Measurements from ENCODE around the gene PDS5A.
"Not testable (repeated sequence)": the region's sequence is repeated elsewhere in the genome, so short reads cannot be mapped to it uniquely, and the experiment has no call there.

PDS5A gene, protein sequence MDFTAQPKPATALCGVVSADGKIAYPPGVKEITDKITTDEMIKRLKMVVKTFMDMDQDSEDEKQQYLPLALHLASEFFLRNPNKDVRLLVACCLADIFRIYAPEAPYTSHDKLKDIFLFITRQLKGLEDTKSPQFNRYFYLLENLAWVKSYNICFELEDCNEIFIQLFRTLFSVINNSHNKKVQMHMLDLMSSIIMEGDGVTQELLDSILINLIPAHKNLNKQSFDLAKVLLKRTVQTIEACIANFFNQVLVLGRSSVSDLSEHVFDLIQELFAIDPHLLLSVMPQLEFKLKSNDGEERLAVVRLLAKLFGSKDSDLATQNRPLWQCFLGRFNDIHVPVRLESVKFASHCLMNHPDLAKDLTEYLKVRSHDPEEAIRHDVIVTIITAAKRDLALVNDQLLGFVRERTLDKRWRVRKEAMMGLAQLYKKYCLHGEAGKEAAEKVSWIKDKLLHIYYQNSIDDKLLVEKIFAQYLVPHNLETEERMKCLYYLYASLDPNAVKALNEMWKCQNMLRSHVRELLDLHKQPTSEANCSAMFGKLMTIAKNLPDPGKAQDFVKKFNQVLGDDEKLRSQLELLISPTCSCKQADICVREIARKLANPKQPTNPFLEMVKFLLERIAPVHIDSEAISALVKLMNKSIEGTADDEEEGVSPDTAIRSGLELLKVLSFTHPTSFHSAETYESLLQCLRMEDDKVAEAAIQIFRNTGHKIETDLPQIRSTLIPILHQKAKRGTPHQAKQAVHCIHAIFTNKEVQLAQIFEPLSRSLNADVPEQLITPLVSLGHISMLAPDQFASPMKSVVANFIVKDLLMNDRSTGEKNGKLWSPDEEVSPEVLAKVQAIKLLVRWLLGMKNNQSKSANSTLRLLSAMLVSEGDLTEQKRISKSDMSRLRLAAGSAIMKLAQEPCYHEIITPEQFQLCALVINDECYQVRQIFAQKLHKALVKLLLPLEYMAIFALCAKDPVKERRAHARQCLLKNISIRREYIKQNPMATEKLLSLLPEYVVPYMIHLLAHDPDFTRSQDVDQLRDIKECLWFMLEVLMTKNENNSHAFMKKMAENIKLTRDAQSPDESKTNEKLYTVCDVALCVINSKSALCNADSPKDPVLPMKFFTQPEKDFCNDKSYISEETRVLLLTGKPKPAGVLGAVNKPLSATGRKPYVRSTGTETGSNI (N-terminal part only)

DNA sequence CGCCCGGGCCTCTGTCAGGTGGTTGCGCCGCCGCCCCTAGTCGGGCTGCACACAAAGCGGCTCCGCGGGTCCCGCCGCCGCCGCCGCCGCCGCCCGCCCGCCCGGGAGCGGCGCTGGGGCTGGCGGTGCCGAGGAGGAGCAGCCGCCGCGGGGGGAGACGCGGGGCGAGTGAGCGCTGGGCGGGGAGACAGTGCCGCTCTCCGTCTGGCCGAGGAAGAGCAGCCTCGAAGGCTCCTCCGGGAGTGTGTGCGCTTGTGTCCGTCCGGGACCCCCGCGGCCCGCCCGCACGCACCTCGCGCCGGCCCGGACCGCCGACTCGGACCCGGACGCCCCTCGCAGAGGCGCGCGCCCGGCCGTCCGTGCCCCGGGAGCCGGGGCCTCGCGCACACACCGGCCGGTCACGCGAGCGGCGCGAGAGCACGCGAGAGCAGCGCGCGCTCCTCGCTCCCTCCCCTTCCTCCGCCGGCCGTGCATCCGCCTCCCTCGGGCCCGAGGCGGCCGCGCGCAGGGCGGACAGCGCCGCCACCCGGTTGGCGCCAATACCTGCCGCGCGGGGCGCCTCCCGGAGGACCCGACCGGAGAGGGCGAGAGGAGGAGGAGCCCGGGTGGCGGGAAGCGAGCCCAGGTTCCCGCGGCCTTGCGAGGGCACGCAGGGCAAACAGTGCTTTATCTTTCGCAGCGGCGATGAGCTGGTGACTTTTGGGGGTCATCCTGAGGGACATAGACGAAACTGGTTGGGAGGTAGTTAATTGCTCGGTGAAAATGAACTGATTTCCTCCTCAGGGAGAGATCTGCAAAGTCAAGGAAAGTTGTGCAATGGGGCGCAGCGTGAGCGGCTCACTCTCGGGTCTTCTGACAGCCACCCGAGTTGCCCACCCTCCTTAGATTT is at the start of gene PDS5A:
PDS5A (minus strand) TSS at position 423 of the 889 bp plus-strand sequence. CDS start 1,334 bp downstream, outside the sequence.
- Histone ChIP-seq H3K4me1 (ENCODE audit: control insufficient read depth in 5 of 5, insufficient read depth in 5 of 5, low read length in 5 of 5) (peaks cover 0 to 24% (median 17%) of the 10 kb centered on the region in 5 donors), H3K27ac (ENCODE audit: low read depth, low read length) (peak within 1 kb of the TSS; percentile 96), H3K9ac (ENCODE audit: low read length in 5 of 5) (peak within 1 kb of the TSS; percentile 75 to 99 (median 99)), H3K27me3 (ENCODE audit: control insufficient read depth in 5 of 5, insufficient read depth in 4 of 5, low read length in 5 of 5) (no peaks in the 10 kb centered on the region), H3K4me3 (ENCODE audit: low read depth in 1 of 5, low read length in 5 of 5) (peak within 1 kb of the TSS; percentile 76 to 91 (median 87)), H3K9me3 (ENCODE audit: control insufficient read depth in 5 of 5, low read length in 5 of 5) (no peaks in the 10 kb centered on the region), H3K36me3 (ENCODE audit: control insufficient read depth in 5 of 5, insufficient read depth in 5 of 5, low read length in 5 of 5) (peaks cover 0 to 22% (median 12%) of the 10 kb centered on the region in 5 donors)

DNA sequence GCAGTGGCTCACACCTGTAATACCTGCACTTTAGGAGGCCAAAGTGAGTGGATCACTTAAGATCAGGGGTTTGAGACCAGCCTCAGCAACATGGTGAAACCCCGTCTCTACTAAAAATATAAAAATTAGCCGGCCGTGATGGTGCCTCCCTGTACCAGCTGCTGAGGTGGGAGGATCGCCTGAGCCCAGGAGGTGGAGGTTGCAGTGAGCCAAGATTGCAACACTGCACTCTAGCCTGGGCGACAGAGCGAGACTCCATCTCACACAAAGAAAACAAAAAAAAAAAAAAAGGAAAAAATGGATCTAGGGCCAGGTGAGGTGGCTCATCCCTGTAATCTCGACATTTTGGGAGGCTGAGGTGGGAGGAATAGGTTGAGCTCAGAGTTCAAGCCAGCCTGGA is 46.3 kb upstream of the PDS5A start:
- not testable (repeated sequence) for H3K36me3 ChIP-seq (ENCODE audit: control insufficient read depth in 5 of 5, insufficient read depth in 5 of 5, low read length in 5 of 5); H3K27me3 ChIP-seq (ENCODE audit: control insufficient read depth in 5 of 5, insufficient read depth in 4 of 5, low read length in 5 of 5); H3K4me3 ChIP-seq (ENCODE audit: low read depth in 1 of 5, low read length in 5 of 5); H3K9me3 ChIP-seq (ENCODE audit: control insufficient read depth in 5 of 5, low read length in 5 of 5); H3K9ac ChIP-seq (ENCODE audit: low read length in 5 of 5); H3K27ac ChIP-seq (ENCODE audit: low read depth, low read length); H3K4me1 ChIP-seq (ENCODE audit: control insufficient read depth in 5 of 5, insufficient read depth in 5 of 5, low read length in 5 of 5)

DNA sequence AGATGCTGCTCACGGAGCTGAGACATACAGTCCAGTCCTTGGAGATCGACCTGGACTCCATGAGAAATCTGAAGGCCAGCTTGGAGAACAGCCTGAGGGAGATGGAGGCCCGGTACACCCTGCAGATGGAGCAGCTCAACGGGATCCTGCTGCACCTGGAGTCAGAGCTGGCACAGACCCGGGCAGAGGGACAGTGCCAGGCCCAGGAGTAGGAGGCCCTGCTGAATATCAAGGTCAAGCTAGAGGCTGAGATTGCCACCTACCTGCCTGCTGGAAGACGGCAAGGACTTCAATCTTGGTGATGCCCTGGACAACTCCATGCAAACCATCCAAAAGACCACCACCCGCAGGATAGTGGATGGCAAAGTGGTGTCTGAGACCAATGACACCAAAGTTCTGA is 43.4 kb upstream of the PDS5A start:
- H3K9me3 ChIP-seq (ENCODE audit: control insufficient read depth in 5 of 5, low read length in 5 of 5); H3K27ac ChIP-seq (ENCODE audit: low read depth, low read length); H3K4me1 ChIP-seq (ENCODE audit: control insufficient read depth in 5 of 5, insufficient read depth in 5 of 5, low read length in 5 of 5); H3K9ac ChIP-seq (ENCODE audit: low read length in 5 of 5); H3K36me3 ChIP-seq (ENCODE audit: control insufficient read depth in 5 of 5, insufficient read depth in 5 of 5, low read length in 5 of 5); H3K4me3 ChIP-seq (ENCODE audit: low read depth in 1 of 5, low read length in 5 of 5); H3K27me3 ChIP-seq (ENCODE audit: control insufficient read depth in 5 of 5, insufficient read depth in 4 of 5, low read length in 5 of 5): not testable (repeated sequence)

DNA sequence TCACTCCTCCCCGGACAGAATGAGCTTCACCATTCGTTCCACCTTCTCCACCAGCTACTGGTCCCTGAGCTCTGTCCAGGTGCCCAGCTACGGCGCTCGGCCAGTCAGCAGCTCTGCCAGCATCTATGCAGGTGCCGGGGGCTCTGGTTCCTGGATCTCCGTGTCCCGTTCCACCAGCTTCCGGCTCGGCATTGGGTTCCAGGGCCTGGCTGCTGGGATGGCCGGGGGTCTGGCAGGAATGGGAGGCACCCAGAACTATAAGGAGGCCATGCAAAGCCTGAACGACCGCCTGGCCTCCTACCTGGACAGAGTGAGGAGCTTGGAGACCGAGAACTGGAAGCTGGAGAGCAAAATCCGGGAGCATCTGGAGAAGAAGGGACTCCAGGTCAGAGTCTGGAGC is 42.5 kb upstream of the PDS5A start:
- no peak overlapping the region for H3K4me3 ChIP-seq (ENCODE audit: low read depth in 1 of 5, low read length in 5 of 5)

DNA sequence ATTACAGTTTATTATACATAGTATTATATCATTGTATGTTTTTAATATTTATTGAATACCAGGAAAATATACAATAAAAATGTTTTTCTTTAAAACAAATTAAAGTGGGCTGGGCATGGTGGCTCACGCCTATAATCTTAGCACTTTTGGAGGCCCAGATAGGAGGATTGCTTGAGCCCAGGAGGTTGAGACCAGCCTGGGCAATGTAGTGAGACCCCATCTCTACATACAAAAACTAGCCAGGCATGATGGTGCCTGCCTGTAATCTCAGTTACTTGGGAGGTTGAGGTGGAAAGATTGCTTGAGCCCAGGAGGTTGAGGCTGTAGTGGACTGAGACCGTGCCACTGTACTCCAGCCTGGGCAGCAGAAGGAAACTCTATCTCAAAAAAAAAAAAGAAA is 38.3 kb upstream of the PDS5A start:
- no peaks in the 10 kb centered on the region for H3K9me3 ChIP-seq (ENCODE audit: control insufficient read depth in 5 of 5, low read length in 5 of 5)
- H3K9ac ChIP-seq (ENCODE audit: low read length in 5 of 5): no peak overlapping the region
- H3K4me3 ChIP-seq (ENCODE audit: low read depth in 1 of 5, low read length in 5 of 5): no peak overlapping the region
- H3K4me1 ChIP-seq (ENCODE audit: control insufficient read depth in 5 of 5, insufficient read depth in 5 of 5, low read length in 5 of 5): no peaks in the 10 kb centered on the region
- no peak overlapping the region for H3K27ac ChIP-seq (ENCODE audit: low read depth, low read length)
- no peaks in the 10 kb centered on the region for H3K36me3 ChIP-seq (ENCODE audit: control insufficient read depth in 5 of 5, insufficient read depth in 5 of 5, low read length in 5 of 5)
- no peaks in the 10 kb centered on the region for H3K27me3 ChIP-seq (ENCODE audit: control insufficient read depth in 5 of 5, insufficient read depth in 4 of 5, low read length in 5 of 5)

More for the DNA sequence above, 42.5 kb upstream of the PDS5A start:
- Histone ChIP-seq H3K9ac (ENCODE audit: low read length in 5 of 5) (no peak overlapping the region), H3K4me1 (ENCODE audit: control insufficient read depth in 5 of 5, insufficient read depth in 5 of 5, low read length in 5 of 5) (no peaks in the 10 kb centered on the region), H3K27me3 (ENCODE audit: control insufficient read depth in 5 of 5, insufficient read depth in 4 of 5, low read length in 5 of 5) (no peaks in the 10 kb centered on the region), H3K36me3 (ENCODE audit: control insufficient read depth in 5 of 5, insufficient read depth in 5 of 5, low read length in 5 of 5) (no peaks in the 10 kb centered on the region), H3K9me3 (ENCODE audit: control insufficient read depth in 5 of 5, low read length in 5 of 5) (no peaks in the 10 kb centered on the region), H3K27ac (ENCODE audit: low read depth, low read length) (no peak overlapping the region)

DNA sequence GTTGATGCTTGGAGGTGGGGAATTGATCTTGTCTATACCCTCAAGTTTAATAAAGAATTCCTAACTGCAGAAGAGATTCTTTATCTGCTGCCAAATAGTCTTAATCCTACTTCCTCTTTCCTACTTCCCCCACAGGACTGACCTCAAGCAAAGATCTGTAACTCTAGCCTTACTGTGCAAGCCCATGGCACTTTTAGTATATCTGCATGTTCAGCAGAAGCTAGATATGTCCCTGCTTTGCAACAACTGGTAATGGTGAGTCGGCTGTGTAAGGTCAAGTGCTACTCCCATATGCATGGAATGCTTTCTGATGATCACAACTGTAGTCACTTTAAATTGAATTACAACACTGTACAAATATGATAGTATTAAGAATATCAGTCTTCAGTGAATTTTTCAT is 26.3 kb upstream of the PDS5A start:
- H3K27me3 ChIP-seq (ENCODE audit: control insufficient read depth in 5 of 5, insufficient read depth in 4 of 5, low read length in 5 of 5): no peaks in the 10 kb centered on the region
- peaks cover 0 to 3% (median 0%) of the 10 kb centered on the region in 5 donors for H3K4me1 ChIP-seq (ENCODE audit: control insufficient read depth in 5 of 5, insufficient read depth in 5 of 5, low read length in 5 of 5)
- H3K4me3 ChIP-seq (ENCODE audit: low read depth in 1 of 5, low read length in 5 of 5): no peak overlapping the region
- no peaks in the 10 kb centered on the region for H3K9me3 ChIP-seq (ENCODE audit: control insufficient read depth in 5 of 5, low read length in 5 of 5)
- no peaks in the 10 kb centered on the region for H3K36me3 ChIP-seq (ENCODE audit: control insufficient read depth in 5 of 5, insufficient read depth in 5 of 5, low read length in 5 of 5)
- H3K9ac ChIP-seq (ENCODE audit: low read length in 5 of 5): no peak overlapping the region
- H3K27ac ChIP-seq (ENCODE audit: low read depth, low read length): no peak overlapping the region

DNA sequence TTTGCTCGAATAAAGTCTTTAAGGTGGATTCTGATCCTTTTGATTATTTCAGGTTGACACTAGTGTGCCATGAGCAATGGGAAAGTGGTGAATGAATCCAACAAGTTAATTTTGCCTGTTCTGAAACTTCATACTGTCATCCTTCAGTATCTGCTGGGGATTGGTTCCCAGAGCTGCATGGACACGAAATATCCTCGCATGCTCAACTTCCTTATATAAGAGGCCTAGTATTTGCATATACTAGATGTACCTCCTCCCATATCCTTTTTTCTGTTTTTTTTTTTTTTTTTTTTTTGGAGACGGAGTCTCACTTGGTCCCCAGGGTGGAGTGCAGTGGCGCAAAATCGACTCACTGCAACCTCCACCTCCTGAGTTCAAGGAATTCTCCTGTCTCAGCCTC is 23.0 kb upstream of the PDS5A start:
- Histone ChIP-seq H3K9me3 (ENCODE audit: control insufficient read depth in 5 of 5, low read length in 5 of 5) (no peaks in the 10 kb centered on the region), H3K27me3 (ENCODE audit: control insufficient read depth in 5 of 5, insufficient read depth in 4 of 5, low read length in 5 of 5) (no peaks in the 10 kb centered on the region), H3K36me3 (ENCODE audit: control insufficient read depth in 5 of 5, insufficient read depth in 5 of 5, low read length in 5 of 5) (no peaks in the 10 kb centered on the region), H3K9ac (ENCODE audit: low read length in 5 of 5) (no peak overlapping the region), H3K4me3 (ENCODE audit: low read depth in 1 of 5, low read length in 5 of 5) (no peak overlapping the region), H3K4me1 (ENCODE audit: control insufficient read depth in 5 of 5, insufficient read depth in 5 of 5, low read length in 5 of 5) (no peaks in the 10 kb centered on the region), H3K27ac (ENCODE audit: low read depth, low read length) (no peak overlapping the region)

DNA sequence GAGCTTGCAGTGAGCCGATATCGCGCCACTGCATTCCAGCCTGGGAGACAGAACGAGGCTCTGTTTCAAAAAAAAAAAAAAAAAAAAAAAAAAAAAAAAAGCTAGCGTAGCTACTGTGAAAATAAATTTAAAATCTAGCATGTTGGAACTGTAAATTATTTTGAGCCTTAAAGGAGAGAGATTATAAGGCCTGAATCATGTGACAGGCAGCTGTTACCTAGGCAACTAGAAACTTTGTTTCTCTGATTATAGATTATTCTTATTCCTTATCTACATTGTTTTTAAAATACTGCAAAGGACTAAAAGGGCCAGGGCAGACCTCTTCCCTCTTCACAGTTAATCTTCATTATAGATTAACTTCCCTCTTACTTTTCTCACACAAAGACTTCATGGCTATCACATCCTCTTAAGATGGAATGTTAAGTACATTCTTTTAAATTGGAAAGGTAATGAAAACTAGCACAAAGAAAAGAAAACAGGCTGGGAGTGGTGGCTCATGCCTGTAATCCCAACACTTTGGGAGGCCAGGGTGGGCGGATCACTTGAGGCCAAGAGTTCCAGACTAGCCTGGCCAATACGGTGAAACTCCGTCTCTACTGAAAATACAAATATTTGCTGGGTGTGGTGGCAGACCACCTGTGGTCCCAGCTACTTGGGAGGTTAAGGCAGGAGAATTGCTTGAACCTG is 21.1 kb upstream of the PDS5A start:
- H3K36me3 ChIP-seq (ENCODE audit: control insufficient read depth in 5 of 5, insufficient read depth in 5 of 5, low read length in 5 of 5): no peaks in the 10 kb centered on the region
- no peaks in the 10 kb centered on the region for H3K27me3 ChIP-seq (ENCODE audit: control insufficient read depth in 5 of 5, insufficient read depth in 4 of 5, low read length in 5 of 5)
- H3K27ac ChIP-seq (ENCODE audit: low read depth, low read length): no peak overlapping the region
- H3K4me3 ChIP-seq (ENCODE audit: low read depth in 1 of 5, low read length in 5 of 5): no peak overlapping the region
- no peaks in the 10 kb centered on the region for H3K4me1 ChIP-seq (ENCODE audit: control insufficient read depth in 5 of 5, insufficient read depth in 5 of 5, low read length in 5 of 5)
- H3K9ac ChIP-seq (ENCODE audit: low read length in 5 of 5): no peak overlapping the region
- H3K9me3 ChIP-seq (ENCODE audit: control insufficient read depth in 5 of 5, low read length in 5 of 5): no peaks in the 10 kb centered on the region

DNA sequence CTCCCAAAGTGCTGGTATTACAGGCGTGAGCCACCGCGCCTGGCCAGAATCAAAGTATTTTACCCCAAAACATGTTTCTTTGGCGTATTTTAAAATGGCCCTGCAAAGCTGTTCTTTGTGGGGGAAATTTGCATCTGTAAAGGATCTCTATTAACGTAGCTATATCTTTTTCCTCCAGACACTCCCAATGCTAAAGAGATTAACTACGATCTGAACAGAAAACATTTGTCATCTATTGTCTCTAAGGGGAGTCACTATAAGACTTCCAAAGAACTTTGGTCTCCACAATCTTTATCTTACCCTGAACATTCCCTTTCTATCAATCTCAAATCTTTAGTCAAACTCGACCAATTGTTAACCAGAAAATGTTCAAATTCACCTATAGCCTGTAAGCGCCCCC is 19.1 kb upstream of the PDS5A start:
- H3K27ac ChIP-seq (ENCODE audit: low read depth, low read length): no peak overlapping the region
- no peaks in the 10 kb centered on the region for H3K36me3 ChIP-seq (ENCODE audit: control insufficient read depth in 5 of 5, insufficient read depth in 5 of 5, low read length in 5 of 5)
- H3K9ac ChIP-seq (ENCODE audit: low read length in 5 of 5): no peak overlapping the region
- no peaks in the 10 kb centered on the region for H3K27me3 ChIP-seq (ENCODE audit: control insufficient read depth in 5 of 5, insufficient read depth in 4 of 5, low read length in 5 of 5)
- no peak overlapping the region for H3K4me3 ChIP-seq (ENCODE audit: low read depth in 1 of 5, low read length in 5 of 5)
- H3K4me1 ChIP-seq (ENCODE audit: control insufficient read depth in 5 of 5, insufficient read depth in 5 of 5, low read length in 5 of 5): peaks cover 0 to under 1% (median 0%) of the 10 kb centered on the region in 5 donors
- no peaks in the 10 kb centered on the region for H3K9me3 ChIP-seq (ENCODE audit: control insufficient read depth in 5 of 5, low read length in 5 of 5)
